Measurements from ENCODE around the gene FADS3.

Gene FADS3

GRCh38 chr11:61863548-61864081 is 27.7 kb downstream of the FADS3 start:
- DNase-seq (no peak), ATAC-seq (ENCODE audit: insufficient read depth, low read depth) (no peak)
- TF ChIP-seq EZH2 (IDR thresholded peaks at IDR 0.05; ENCODE audit: borderline replicate concordance, low read depth, low read length, severe bottlenecking) (no peak), CTCF (IDR thresholded peaks at IDR 0.05; ENCODE audit: borderline replicate concordance, extremely low read depth, low read length, poor library complexity, severe bottlenecking) (no peak)
- no peak overlapping the region for H3K4me3 ChIP-seq (ENCODE audit: low read depth in 1 of 2, low read length in 2 of 2)
- H4K20me1 ChIP-seq (ENCODE audit: insufficient read depth, low read length), result peaks cover 21% of the 10 kb centered on the region
- H2AFZ ChIP-seq (ENCODE audit: low read depth, low read length), result no peak overlapping the region
- H3K79me2 ChIP-seq (ENCODE audit: insufficient read depth, low read length), result no peaks in the 10 kb centered on the region
- H3K27ac ChIP-seq (ENCODE audit: low read length), result no peak overlapping the region
- H3K9me3 ChIP-seq (ENCODE audit: insufficient read depth, low read length, severe bottlenecking), result no peaks in the 10 kb centered on the region
- no peak overlapping the region for H3K9ac ChIP-seq (ENCODE audit: low read depth, low read length)
- H3K36me3 ChIP-seq (ENCODE audit: insufficient read depth, low read length), result peaks cover 80% of the 10 kb centered on the region
- no peaks in the 10 kb centered on the region for H3K4me1 ChIP-seq (ENCODE audit: insufficient read depth, low read length)
- H3K4me2 ChIP-seq (ENCODE audit: insufficient read depth, low read length), result no peak overlapping the region
- H3K27me3 ChIP-seq (ENCODE audit: insufficient read depth, low read length, poor library complexity), result no peaks in the 10 kb centered on the region

GRCh38 chr11:61862714-61863547 is 28.4 kb downstream of the FADS3 start:
- Histone ChIP-seq H2AFZ (ENCODE audit: low read depth, low read length) (no peak overlapping the region), H3K4me2 (ENCODE audit: insufficient read depth, low read length) (no peak overlapping the region), H3K27me3 (ENCODE audit: insufficient read depth, low read length, poor library complexity) (no peaks in the 10 kb centered on the region), H3K79me2 (ENCODE audit: insufficient read depth, low read length) (no peaks in the 10 kb centered on the region), H3K4me1 (ENCODE audit: insufficient read depth, low read length) (no peaks in the 10 kb centered on the region), H3K27ac (ENCODE audit: low read length) (no peak overlapping the region), H3K9me3 (ENCODE audit: insufficient read depth, low read length, severe bottlenecking) (no peaks in the 10 kb centered on the region), H4K20me1 (ENCODE audit: insufficient read depth, low read length) (peaks cover 21% of the 10 kb centered on the region), H3K4me3 (ENCODE audit: low read depth in 1 of 2, low read length in 2 of 2) (no peak overlapping the region), H3K9ac (ENCODE audit: low read depth, low read length) (no peak overlapping the region), H3K36me3 (ENCODE audit: insufficient read depth, low read length) (peaks cover 85% of the 10 kb centered on the region)
- no peak for ATAC-seq (ENCODE audit: insufficient read depth, low read depth)
- DNase-seq, result no peak
- TF ChIP-seq EZH2 (IDR thresholded peaks at IDR 0.05; ENCODE audit: borderline replicate concordance, low read depth, low read length, severe bottlenecking), result no peak
- no peak for TF ChIP-seq CTCF (IDR thresholded peaks at IDR 0.05; ENCODE audit: borderline replicate concordance, extremely low read depth, low read length, poor library complexity, severe bottlenecking)

- Histone ChIP-seq H3K79me2 (ENCODE audit: insufficient read depth, low read length) (no peaks in the 10 kb centered on the region), H3K4me1 (ENCODE audit: insufficient read depth, low read length) (no peaks in the 10 kb centered on the region), H3K36me3 (ENCODE audit: insufficient read depth, low read length) (peaks cover 95% of the 10 kb centered on the region), H2AFZ (ENCODE audit: low read depth, low read length) (no peak overlapping the region), H3K4me2 (ENCODE audit: insufficient read depth, low read length) (no peak overlapping the region), H3K4me3 (ENCODE audit: low read depth in 1 of 2, low read length in 2 of 2) (no peak overlapping the region), H3K27me3 (ENCODE audit: insufficient read depth, low read length, poor library complexity) (no peaks in the 10 kb centered on the region), H4K20me1 (ENCODE audit: insufficient read depth, low read length) (peaks cover 25% of the 10 kb centered on the region), H3K9me3 (ENCODE audit: insufficient read depth, low read length, severe bottlenecking) (no peaks in the 10 kb centered on the region), H3K27ac (ENCODE audit: low read length) (no peak overlapping the region), H3K9ac (ENCODE audit: low read depth, low read length) (no peak overlapping the region)
- ATAC-seq (ENCODE audit: insufficient read depth, low read depth) (no peak), DNase-seq (no peak)
- TF ChIP-seq EZH2 (IDR thresholded peaks at IDR 0.05; ENCODE audit: borderline replicate concordance, low read depth, low read length, severe bottlenecking), result no peak
- TF ChIP-seq CTCF (IDR thresholded peaks at IDR 0.05; ENCODE audit: borderline replicate concordance, extremely low read depth, low read length, poor library complexity, severe bottlenecking), result no peak
These were observed 29.7 kb downstream of the FADS3 start for GRCh38 chr11:61861634-61862033.
